Gastroesophageal sphincter (tissue), 3 donors: ENCODE data around the gene UGDH.

Experiments used
- CTCF ChIP-seq, 4 experiments: fragments of 200-600 bp in 2 of 4; fragments of 450-650 bp in 2 of 4; sonication (generic) in 1 of 4; IDR thresholded peaks; one replicate each; pipeline ENCODE4 v1.5.1; 2017 to 2019; ENCODE audit warnings: antibody characterized with exemption in 4 of 4, mild to moderate bottlenecking in 2 of 4, moderate library complexity in 2 of 4
- EP300 ChIP-seq: sonication (generic); formaldehyde crosslinking; IDR thresholded peaks from one replicate; pipeline ENCODE4 v1.6.1; 2017; ENCODE audit warnings: antibody characterized with exemption, mild to moderate bottlenecking
- POLR2A ChIP-seq, 2 donors: fragments of 450-650 bp; IDR thresholded peaks; one replicate each; pipeline ENCODE4 v1.6.1; 2017; ENCODE audit warnings: antibody characterized with exemption in 2 of 2, mild to moderate bottlenecking in 2 of 2, moderate library complexity in 1 of 2
- POLR2AphosphoS5 ChIP-seq: sonication (generic); formaldehyde crosslinking; IDR thresholded peaks from one replicate; pipeline ENCODE4 v1.6.1; 2017; ENCODE audit warnings: antibody characterized with exemption

GRCh38 chr4:39529534-39529933, 2.3 kb upstream of the UGDH start:
- TF ChIP-seq CTCF (IDR thresholded peaks at IDR 0.05) (no peak), POLR2A (IDR thresholded peaks at IDR 0.05) (no peak), EP300 (no peak), POLR2AphosphoS5 (no peak)
